Ectodermal cell (in vitro differentiated cells): ENCODE data around the gene CNPY1.

Source experiments
- H3K27ac ChIP-seq: 2 replicates; pipeline ENCODE4 v1.7.0; 2013; ENCODE audit warnings: mild to moderate bottlenecking, low read depth, low read length; ENCODE audit not compliant: insufficient read depth, poor library complexity, severe bottlenecking
- H3K27me3 ChIP-seq: 2 replicates; pipeline ENCODE4 v1.7.0; 2013; ENCODE audit warnings: mild to moderate bottlenecking, low read length; ENCODE audit not compliant: insufficient read depth, control insufficient read depth, poor library complexity, severe bottlenecking
- H3K36me3 ChIP-seq: one replicate; pipeline ENCODE4 v1.7.0; 2013; ENCODE audit warnings: low read length; ENCODE audit not compliant: control insufficient read depth, insufficient read depth
- H3K4me1 ChIP-seq: one replicate; pipeline ENCODE4 v1.7.0; 2013; ENCODE audit warnings: low read length; ENCODE audit not compliant: control insufficient read depth, insufficient read depth
- H3K4me3 ChIP-seq: 2 replicates; pipeline ENCODE4 v1.7.0; 2013; ENCODE audit warnings: low read depth, low read length, control low read depth; ENCODE audit not compliant: insufficient read depth
- H3K9me3 ChIP-seq: 2 replicates; pipeline ENCODE4 v1.7.0; 2013; ENCODE audit warnings: mild to moderate bottlenecking, low read length, moderate library complexity; ENCODE audit not compliant: control insufficient read depth
- WGBS, 2 experiments: methylation state at CpG; one replicate each; pipeline ENCODE4 v1.1.7; 2013; ENCODE audit warnings: missing lambda C conversion rate in 2 of 2; 5-methylcytosine and 5-hydroxymethylcytosine counted together

The CNPY1 gene

DNA sequence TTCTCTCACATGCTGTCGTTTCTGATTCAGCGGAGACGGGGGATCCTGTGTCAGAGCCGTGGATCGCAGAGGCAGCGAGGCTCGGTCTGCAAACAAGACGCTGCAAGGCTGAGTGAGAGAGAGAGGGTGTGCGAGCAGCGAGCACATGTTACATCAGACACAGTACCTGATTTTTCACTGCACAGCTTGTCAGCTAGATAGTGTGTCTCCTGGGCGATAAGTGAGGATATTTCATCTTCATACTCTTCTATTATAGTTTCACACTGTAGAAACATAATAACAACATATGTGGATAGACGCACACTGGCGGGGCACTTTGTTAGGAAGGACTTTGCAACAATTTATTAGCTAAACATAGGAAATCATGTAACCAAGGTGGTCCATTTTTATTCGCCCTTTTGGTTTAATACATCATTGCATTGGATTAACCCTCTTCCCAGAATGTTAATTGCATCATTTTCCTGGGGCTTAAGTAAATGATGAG, 39.5 kb downstream of the CNPY1 start:
- no peak overlapping the region for H3K27ac ChIP-seq
- H3K27me3 ChIP-seq: peaks cover 100% of the 10 kb centered on the region
- WGBS, 2 experiments: 6 to 9% methylated on average over 14 of the region's 14 CpGs
- H3K4me3 ChIP-seq: no peak overlapping the region
- no peaks in the 10 kb centered on the region for H3K9me3 ChIP-seq
- H3K36me3 ChIP-seq: no peaks in the 10 kb centered on the region
- peaks cover 3% of the 10 kb centered on the region for H3K4me1 ChIP-seq

DNA sequence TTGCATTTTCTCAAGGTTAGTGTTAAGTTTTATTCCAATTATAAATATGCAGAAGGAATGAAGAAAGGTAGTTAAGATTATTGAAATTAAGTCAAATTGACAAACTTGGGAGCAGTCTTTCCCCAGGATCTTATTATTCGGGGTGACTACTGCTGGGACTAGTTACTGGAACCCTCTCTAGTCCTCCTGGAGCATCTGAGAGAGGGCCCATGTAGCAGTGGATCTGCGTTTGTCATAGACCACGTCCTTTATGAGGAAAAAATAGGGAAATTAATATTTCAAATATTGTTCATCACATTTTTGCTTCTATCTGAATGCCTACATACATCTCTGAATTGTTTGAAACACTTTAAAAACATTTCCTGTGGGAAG, 41.0 kb downstream of the CNPY1 start:
- H3K27me3 ChIP-seq: peaks cover 100% of the 10 kb centered on the region
- H3K4me1 ChIP-seq: peaks cover 2% of the 10 kb centered on the region
- WGBS, 2 experiments: 8 to 33% methylated on average over 1 to 2 of the region's 3 CpGs
- no peaks in the 10 kb centered on the region for H3K9me3 ChIP-seq
- H3K4me3 ChIP-seq: no peak overlapping the region
- no peaks in the 10 kb centered on the region for H3K36me3 ChIP-seq
- H3K27ac ChIP-seq: no peak overlapping the region

DNA sequence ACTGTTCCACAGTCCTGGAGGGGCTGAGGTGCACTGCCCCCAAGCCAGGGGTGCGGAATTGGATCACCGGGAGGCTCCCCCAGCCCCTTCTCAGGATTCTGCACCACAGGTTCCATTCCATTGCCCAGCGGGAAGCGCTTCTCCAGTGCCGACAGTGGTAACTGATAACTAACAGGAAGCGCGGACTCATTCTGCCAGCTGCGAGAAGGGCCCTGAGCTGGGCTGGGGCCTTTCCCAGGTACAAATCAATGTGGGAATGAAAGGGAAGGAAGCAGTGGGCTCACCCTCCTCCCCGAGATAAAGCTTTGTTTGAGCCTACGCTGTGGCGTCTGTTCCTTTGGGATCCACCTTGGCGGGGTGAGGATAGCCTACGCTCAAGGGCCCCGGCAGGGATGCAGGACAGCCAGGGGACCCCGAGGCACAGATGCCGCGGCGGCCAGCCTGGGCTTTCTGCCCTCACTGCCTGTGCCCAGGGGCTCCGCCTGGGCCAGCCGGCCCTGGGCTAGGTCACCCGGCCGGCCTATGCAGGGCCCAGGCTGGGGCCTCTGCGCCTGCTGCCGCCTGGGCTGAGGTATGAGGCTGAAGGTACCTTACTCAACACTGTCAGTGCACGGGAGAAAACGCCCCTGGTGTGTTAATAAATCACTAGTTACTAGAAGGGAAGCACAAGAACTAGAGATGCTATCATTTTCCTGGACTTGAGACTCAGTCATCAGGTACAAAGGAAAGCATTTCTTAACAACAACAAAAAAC, 49.0 kb downstream of the CNPY1 start:
- Histone ChIP-seq H3K4me3 (no peak overlapping the region), H3K27me3 (peaks cover 97% of the 10 kb centered on the region), H3K27ac (no peak overlapping the region), H3K4me1 (no peaks in the 10 kb centered on the region), H3K9me3 (no peaks in the 10 kb centered on the region), H3K36me3 (no peaks in the 10 kb centered on the region)
- WGBS, 2 experiments: 71 to 76% methylated on average over 26 of the region's 26 CpGs

DNA sequence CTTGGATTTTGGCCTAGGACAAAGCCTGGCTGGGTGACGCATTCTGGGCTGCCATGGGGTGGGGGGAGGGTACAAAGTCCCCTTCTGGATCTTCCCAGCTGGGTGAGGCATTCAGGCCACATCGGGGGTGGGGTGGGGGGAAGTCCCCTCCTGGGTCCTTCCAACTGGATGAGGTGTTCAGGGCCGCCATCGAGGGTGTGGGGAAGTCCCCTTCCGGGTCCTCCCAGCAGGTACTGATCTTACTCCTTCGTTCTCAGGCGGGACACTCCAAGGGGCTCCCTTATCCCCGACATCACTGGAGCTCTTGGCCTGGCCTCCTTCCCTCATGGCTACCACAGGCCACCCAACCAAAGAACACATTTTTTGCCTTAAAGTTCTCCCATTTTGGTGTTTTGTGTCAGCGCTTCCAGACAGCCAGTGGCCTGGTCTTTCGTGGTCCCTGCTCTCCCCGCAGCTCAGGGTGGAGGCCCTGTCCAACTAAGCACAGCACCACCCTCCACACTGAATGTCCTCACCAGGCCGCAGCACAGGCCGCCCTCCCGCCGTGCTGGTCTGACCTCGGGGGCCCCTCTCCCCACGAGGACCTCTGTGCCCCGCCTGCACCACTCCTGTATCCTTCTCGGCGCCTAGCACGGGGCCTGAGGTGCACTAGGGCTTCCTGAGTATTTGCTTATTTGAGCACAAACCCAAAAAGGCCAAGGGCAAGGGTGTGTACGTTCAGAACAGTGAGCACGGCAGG, 49.9 kb downstream of the CNPY1 start:
- peaks cover 8% of the 10 kb centered on the region for H3K4me1 ChIP-seq
- H3K4me3 ChIP-seq: no peak overlapping the region
- H3K36me3 ChIP-seq: no peaks in the 10 kb centered on the region
- no peaks in the 10 kb centered on the region for H3K9me3 ChIP-seq
- WGBS, 2 experiments: 83 to 84% methylated on average over 23 of the region's 23 CpGs
- no peak overlapping the region for H3K27ac ChIP-seq
- peaks cover 97% of the 10 kb centered on the region for H3K27me3 ChIP-seq

DNA sequence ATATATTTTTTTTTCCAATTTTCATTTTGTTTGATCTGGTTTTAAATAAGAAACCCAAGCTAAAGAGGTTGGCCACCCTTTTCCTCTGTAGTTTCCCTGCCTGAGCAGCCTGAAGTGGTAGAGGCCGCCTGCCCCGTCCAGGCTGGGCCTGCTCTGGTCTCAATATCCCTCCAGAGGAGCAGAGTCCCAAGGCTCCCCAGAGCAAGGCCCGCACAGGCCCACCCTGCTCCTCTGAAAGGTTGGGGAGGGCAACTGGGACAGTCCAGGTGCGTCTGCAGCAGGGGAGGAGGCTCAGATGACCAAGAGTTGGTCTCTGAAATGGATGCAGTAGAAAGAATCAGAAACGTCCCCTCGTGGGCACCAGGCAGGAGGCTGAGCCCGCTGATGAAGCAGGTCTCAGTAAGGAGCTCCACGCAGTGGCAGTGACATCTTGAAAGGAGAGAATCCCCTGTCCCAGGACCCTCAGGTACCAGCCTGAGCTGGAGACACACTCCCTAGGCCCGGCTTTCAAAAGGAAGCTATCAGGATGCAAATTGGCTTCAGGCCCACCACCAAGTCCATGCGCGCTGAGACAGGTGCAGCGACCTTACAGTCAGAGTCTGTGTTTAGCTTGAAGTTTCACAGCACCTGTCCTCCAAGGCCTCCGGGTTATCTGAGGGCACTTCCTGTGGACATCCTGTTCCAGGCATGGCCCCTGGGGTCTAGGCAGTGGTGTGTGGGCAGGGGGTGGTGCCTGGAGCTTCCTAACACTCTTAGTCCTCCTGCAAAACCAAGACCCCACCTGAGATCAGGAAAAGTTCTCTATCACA, 50.7 kb downstream of the CNPY1 start:
- peaks cover 93% of the 10 kb centered on the region for H3K27me3 ChIP-seq
- H3K27ac ChIP-seq: no peak overlapping the region
- H3K4me1 ChIP-seq: peaks cover 15% of the 10 kb centered on the region
- H3K9me3 ChIP-seq: no peaks in the 10 kb centered on the region
- WGBS, 2 experiments: 85 to 86% methylated on average over 13 of the region's 13 CpGs
- H3K36me3 ChIP-seq: no peaks in the 10 kb centered on the region
- H3K4me3 ChIP-seq: no peak overlapping the region

DNA sequence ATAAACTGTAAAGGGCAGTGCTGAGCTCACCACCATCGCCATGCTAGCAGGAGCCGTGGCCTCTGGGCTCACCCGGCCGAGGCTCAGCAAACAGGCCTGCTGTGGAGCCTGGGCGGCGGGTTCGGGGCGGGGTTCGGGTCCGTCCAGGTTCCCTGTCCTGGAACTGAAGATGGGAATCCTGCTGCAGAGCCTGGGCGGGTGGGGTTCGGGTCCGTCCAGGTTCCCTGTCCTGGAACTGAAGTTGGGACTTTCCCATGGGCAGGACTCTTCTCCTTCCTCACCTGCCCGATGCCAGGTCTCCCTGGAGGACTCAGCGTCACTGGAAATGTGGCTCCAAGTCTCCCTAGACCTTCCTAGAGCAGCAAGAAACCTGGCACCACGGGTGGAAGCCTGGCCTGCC, 51.8 kb downstream of the CNPY1 start:
- Histone ChIP-seq H3K4me3 (no peak overlapping the region), H3K4me1 (peaks cover 26% of the 10 kb centered on the region), H3K27ac (no peak overlapping the region), H3K27me3 (peaks cover 92% of the 10 kb centered on the region), H3K9me3 (no peaks in the 10 kb centered on the region), H3K36me3 (no peaks in the 10 kb centered on the region)
- 91 to 93% methylated on average over 16 of the region's 16 CpGs for WGBS, 2 experiments

DNA sequence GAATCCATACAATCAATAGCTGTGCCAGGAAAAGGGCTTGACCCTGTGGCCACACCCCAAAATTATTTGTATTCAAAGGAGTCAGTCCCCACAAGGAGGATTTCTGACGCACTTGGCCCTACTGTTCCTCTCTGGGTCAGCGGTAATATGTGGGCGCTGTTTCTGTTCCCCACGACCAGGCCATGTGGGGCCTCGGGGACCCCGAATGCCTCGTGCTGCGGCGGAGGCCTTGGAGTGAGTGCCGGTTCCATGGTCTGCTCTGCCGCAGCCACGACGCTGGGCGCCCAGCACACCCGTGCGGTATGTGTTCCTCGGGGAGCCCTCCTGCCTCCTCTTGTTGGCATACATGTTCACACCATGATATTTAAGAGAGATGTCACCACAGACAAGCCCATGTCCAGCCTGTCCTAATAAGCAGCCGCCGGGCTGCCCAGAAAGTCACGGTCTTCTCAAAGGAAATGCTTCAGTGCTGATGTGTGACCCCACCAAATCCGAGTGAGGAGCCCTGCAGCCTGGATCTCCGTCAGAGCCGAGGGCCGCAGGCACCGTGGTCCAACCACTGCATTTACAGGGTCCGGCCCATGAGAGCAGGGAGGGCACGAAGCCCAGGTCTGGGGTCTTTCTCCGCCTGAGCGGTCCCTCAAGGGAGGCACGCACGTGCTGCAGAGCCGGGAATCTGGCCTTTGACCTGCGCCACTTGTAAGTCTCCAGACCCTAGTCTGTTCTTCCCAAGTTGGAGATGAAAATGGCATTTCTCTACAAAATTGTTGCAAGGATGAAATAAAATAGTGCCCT, 52.4 kb downstream of the CNPY1 start:
- Histone ChIP-seq H3K36me3 (no peaks in the 10 kb centered on the region), H3K27ac (no peak overlapping the region), H3K27me3 (peaks cover 92% of the 10 kb centered on the region), H3K4me3 (no peak overlapping the region), H3K4me1 (peaks cover 28% of the 10 kb centered on the region), H3K9me3 (no peaks in the 10 kb centered on the region)
- WGBS, 2 experiments: 89 to 91% methylated on average over 33 of the region's 33 CpGs

DNA sequence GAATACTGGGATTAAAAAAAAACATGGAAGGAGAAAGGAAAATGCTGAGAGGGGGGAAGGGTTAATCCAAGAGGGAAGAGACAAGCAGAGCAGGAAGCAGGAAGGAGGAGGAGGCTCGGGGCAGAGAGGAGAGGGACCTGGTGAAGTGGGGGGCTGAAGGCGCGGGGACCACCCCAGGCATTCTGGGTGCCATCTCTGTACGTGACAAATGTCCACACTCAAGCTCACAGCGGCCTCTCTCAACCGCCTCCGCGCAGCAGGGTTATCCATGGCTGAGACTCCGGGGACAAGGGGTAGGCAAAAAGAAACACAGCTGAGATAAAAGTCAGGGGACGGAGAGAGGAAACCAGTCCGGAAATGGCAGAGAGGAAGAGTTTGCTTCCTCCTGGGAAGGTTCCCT, 54.5 kb downstream of the CNPY1 start:
- peaks cover 89% of the 10 kb centered on the region for H3K27me3 ChIP-seq
- H3K9me3 ChIP-seq: no peaks in the 10 kb centered on the region
- 53 to 58% methylated on average over 11 of the region's 11 CpGs for WGBS, 2 experiments
- H3K36me3 ChIP-seq: no peaks in the 10 kb centered on the region
- H3K4me3 ChIP-seq: peak overlapping the region; percentile 29
- peaks cover 28% of the 10 kb centered on the region for H3K4me1 ChIP-seq
- H3K27ac ChIP-seq: no peak overlapping the region

DNA sequence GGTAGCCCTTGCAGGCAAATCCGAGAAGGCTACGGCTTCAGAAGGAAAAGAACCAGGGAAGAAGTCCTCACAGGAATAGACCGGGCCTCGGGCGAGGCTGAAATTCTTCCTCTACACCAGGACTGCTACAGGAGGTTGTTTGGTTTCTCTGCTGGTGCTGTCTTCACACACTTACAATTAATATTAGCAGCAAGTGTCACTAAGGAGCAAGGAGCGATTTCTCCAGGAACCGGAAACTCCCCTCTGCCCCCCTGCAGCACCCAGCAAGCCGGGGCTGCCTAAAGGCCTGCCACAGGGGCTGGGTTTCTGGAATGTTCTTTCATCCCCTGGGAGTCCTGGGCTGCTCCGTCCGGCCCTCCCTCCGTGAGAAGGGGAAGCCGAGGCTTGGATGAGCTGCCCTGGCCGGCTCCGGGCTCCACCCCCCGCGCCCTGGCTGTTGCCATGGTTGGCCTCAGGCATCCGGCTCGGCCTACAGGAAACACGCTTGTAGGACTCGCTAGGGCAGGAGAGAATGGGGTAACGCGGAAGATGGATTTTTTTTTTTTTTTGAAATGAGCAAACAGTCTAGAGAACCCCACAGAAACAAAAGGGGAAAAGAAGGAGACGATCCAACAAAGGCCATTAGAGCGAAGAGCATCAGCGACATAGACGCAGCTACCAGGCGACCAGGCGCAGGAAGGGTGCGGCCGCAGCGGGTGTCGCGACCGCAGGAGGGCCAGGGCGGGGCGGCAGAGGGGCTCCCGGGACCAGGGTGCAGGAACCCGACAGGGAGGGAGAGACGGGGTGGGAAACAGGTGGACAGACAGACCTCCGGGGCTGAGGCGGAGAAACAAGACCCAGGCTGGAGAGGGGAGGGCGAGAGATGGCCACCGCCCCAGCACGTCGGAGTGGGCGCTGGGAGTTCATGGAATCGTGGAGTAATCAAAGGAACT, 55.4 kb downstream of the CNPY1 start:
- Histone ChIP-seq H3K36me3 (no peaks in the 10 kb centered on the region), H3K9me3 (no peaks in the 10 kb centered on the region), H3K4me1 (peaks cover 28% of the 10 kb centered on the region), H3K27me3 (peaks cover 86% of the 10 kb centered on the region), H3K4me3 (peak overlapping the region; percentile 29), H3K27ac (peak overlapping the region; percentile 80)
- WGBS, 2 experiments: 21% methylated on average over 47 of the region's 47 CpGs
